GM12878 (cell line): Measurements from ENCODE around the gene KPTN.

Source experiments
- BCL11A ChIP-seq: IDR thresholded peaks from 2 replicates; pipeline ENCODE4 v1.6.1; 2011; ENCODE audit warnings: low read depth, low read length
- CHD4 ChIP-seq: fragments of 200-600 bp; sonication (generic); IDR thresholded peaks from 2 replicates; pipeline ENCODE4 v1.6.1; 2016; ENCODE audit warnings: mild to moderate bottlenecking
- EP300 ChIP-seq, 2 experiments: fragments of 150-350 bp in 1 of 2; IDR thresholded peaks; 2 replicates each; pipeline ENCODE4 v1.6.1; 2011 to 2012; ENCODE audit warnings: low read depth in 2 of 2, low read length in 2 of 2, borderline replicate concordance in 1 of 2, improper control_type of control experiment in 1 of 2, inconsistent platforms in 1 of 2; ENCODE audit not compliant: control insufficient read depth in 1 of 2
- GABPA ChIP-seq: IDR thresholded peaks from 2 replicates; pipeline ENCODE4 v1.6.1; 2014; ENCODE audit warnings: antibody characterized with exemption, low read depth, mild to moderate bottlenecking, inconsistent platforms
- MYC ChIP-seq: IDR thresholded peaks from 2 replicates; pipeline ENCODE4 v1.6.1; 2011; ENCODE audit warnings: mild to moderate bottlenecking, low read length, moderate library complexity, inconsistent platforms; ENCODE audit not compliant: insufficient read depth, insufficient replicate concordance, insufficient read length, severe bottlenecking
- NR2C2 ChIP-seq: IDR thresholded peaks from 2 replicates; pipeline ENCODE4 v1.6.1; 2011; ENCODE audit warnings: borderline replicate concordance, low read depth; ENCODE audit not compliant: control insufficient read depth, insufficient read length
- NR2F1 ChIP-seq: fragments of 450-650 bp; conservative IDR thresholded peaks from 2 replicates; pipeline ENCODE4 v1.6.1; 2017; ENCODE audit warnings: mild to moderate bottlenecking
- RAD21 ChIP-seq: IDR thresholded peaks from 2 replicates; pipeline ENCODE4 v1.6.1; 2011; ENCODE audit warnings: mild to moderate bottlenecking, low read depth, low read length, moderate library complexity; ENCODE audit not compliant: insufficient read depth
- SIX5 ChIP-seq: IDR thresholded peaks from 2 replicates; pipeline ENCODE4 v1.6.1; 2011; ENCODE audit warnings: mild to moderate bottlenecking, low read depth, low read length, moderate library complexity; ENCODE audit not compliant: severe bottlenecking
- SUPT20H ChIP-seq: IDR thresholded peaks from 2 replicates; pipeline ENCODE4 v1.6.1; 2011; ENCODE audit warnings: low read depth, mild to moderate bottlenecking, low read length, moderate library complexity, borderline replicate concordance; ENCODE audit not compliant: control insufficient read depth
- TCF12 ChIP-seq: IDR thresholded peaks from 2 replicates; pipeline ENCODE4 v1.6.1; 2011; ENCODE audit warnings: low read depth, mild to moderate bottlenecking, low read length
- YY1 ChIP-seq: IDR thresholded peaks from 2 replicates; pipeline ENCODE4 v1.6.1; 2011; ENCODE audit warnings: low read depth, mild to moderate bottlenecking, low read length
- TF ChIP-seq, protein P1 (sequence below), 3 experiments: IDR thresholded peaks in 2 of 3; conservative IDR thresholded peaks in 1 of 3; 2 replicates each; pipeline ENCODE4 v1.5.1; 2011; ENCODE audit warnings: low read depth in 3 of 3, low read length in 3 of 3, mild to moderate bottlenecking in 3 of 3, control low read depth in 2 of 3, moderate library complexity in 2 of 3, inconsistent platforms in 1 of 3, mixed read lengths in 1 of 3; ENCODE audit not compliant: control insufficient read depth in 2 of 3, insufficient read depth in 1 of 3; ENCODE audit errors: extremely low read depth in 1 of 3
- TF ChIP-seq, protein P2 (sequence below): IDR thresholded peaks from 2 replicates; pipeline ENCODE4 v1.6.1; 2011; ENCODE audit warnings: low read depth, low read length, improper control_type of control experiment, borderline replicate concordance

DNA sequence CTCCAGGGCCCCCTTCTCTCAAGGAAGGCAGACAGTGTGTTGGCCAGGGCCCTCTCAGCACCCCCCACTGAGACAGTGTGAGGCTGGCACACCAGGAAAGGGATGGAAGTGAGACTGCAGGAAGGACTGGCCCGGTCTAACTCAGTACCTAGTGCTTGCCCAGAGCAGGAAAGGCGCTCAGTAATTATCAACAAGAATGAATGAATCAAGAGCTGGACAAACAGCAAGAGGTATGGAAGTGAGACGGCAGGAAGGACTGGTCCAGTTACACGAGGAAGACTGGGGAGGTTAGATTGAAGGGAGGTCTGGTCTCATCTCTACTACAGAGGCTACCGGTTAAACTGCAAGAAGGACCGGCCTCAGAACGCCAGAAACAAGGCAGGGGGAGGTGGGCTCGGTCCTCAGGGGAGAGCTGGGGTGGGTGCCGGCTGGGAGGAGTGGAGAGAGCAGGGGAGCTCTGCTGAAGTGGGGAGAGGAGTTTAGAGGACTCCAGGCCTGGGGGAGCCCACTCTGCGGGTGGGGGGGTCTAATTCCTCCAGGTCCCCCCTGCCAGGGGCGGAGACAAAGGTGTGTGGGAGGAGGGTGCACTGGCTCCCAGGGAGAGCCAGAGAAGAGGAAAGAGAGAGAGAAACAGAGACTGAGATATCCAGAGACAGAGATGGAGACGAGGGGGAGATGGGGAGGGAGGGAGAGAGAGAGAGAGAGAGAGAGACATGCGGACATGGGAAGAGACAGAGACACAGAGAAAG, 13.4 kb downstream of the KPTN start:
- TF ChIP-seq SUPT20H: no peak
- no peak for TF ChIP-seq BCL11A
- TF ChIP-seq, protein P1, sequence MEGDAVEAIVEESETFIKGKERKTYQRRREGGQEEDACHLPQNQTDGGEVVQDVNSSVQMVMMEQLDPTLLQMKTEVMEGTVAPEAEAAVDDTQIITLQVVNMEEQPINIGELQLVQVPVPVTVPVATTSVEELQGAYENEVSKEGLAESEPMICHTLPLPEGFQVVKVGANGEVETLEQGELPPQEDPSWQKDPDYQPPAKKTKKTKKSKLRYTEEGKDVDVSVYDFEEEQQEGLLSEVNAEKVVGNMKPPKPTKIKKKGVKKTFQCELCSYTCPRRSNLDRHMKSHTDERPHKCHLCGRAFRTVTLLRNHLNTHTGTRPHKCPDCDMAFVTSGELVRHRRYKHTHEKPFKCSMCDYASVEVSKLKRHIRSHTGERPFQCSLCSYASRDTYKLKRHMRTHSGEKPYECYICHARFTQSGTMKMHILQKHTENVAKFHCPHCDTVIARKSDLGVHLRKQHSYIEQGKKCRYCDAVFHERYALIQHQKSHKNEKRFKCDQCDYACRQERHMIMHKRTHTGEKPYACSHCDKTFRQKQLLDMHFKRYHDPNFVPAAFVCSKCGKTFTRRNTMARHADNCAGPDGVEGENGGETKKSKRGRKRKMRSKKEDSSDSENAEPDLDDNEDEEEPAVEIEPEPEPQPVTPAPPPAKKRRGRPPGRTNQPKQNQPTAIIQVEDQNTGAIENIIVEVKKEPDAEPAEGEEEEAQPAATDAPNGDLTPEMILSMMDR (IDR thresholded peaks at IDR 0.05 in 2 of 3, conservative IDR thresholded peaks at IDR 0.05 in 1 of 3; ENCODE audit: control insufficient read depth in 2 of 3, extremely low read depth in 1 of 3, insufficient read depth in 1 of 3, low read depth in 3 of 3, low read length in 3 of 3): no peak
- no peak for TF ChIP-seq SIX5
- no peak for TF ChIP-seq YY1
- TF ChIP-seq, protein P2, sequence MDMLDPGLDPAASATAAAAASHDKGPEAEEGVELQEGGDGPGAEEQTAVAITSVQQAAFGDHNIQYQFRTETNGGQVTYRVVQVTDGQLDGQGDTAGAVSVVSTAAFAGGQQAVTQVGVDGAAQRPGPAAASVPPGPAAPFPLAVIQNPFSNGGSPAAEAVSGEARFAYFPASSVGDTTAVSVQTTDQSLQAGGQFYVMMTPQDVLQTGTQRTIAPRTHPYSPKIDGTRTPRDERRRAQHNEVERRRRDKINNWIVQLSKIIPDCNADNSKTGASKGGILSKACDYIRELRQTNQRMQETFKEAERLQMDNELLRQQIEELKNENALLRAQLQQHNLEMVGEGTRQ: no peak
- no peak for TF ChIP-seq GABPA
- TF ChIP-seq TCF12: no peak
- no peak for TF ChIP-seq CHD4
- TF ChIP-seq NR2C2: no peak
- TF ChIP-seq MYC: no peak
- no peak for TF ChIP-seq RAD21
- TF ChIP-seq NR2F1: no peak
- no peak for TF ChIP-seq EP300 (IDR thresholded peaks at IDR 0.05; ENCODE audit: borderline replicate concordance in 1 of 2, control insufficient read depth in 1 of 2, low read depth in 2 of 2, low read length in 2 of 2)
